Glutamatergic neuron (in vitro differentiated cells): ENCODE measurements around the gene MST1. TPM values are rescaled to one million over a fixed set of nuclear protein-coding genes. Genes with fewer than 3 reads are reported as not detected.

Experiments
- DNase-seq: peaks from one replicate; pipeline ENCODE4 v3.0.0; 2022
- H3K27ac Mint-ChIP-seq: one replicate; pipeline ENCODE4 v1.8.0; 2020; ENCODE audit warnings: mild to moderate bottlenecking, mixed read lengths, inconsistent platforms; ENCODE audit not compliant: unreplicated experiment
- H3K27me3 Mint-ChIP-seq: one replicate; pipeline ENCODE4 v1.8.0; 2020; ENCODE audit warnings: mild to moderate bottlenecking, moderate library complexity, mixed read lengths, inconsistent platforms; ENCODE audit not compliant: unreplicated experiment
- H3K36me3 Mint-ChIP-seq: one replicate; pipeline ENCODE4 v1.8.0; 2020; ENCODE audit warnings: mild to moderate bottlenecking, mixed read lengths, inconsistent platforms; ENCODE audit not compliant: unreplicated experiment
- H3K4me1 Mint-ChIP-seq: one replicate; pipeline ENCODE4 v1.8.0; 2020; ENCODE audit warnings: mild to moderate bottlenecking, low read depth, mixed read lengths, inconsistent platforms; ENCODE audit not compliant: unreplicated experiment
- H3K4me3 Mint-ChIP-seq: one replicate; pipeline ENCODE4 v1.8.0; 2020; ENCODE audit warnings: mild to moderate bottlenecking, mixed read lengths, inconsistent platforms; ENCODE audit not compliant: unreplicated experiment
- H3K9me3 Mint-ChIP-seq: one replicate; pipeline ENCODE4 v1.8.0; 2020; ENCODE audit warnings: mild to moderate bottlenecking, moderate library complexity, mixed read lengths, inconsistent platforms; ENCODE audit not compliant: unreplicated experiment
- total RNA-seq: library from RNA; stranded (reverse); fragmentation: NEBNext Ultra II Directional; extraction: Animal tissue kit (Norgen Biotek cat#: 25700); gene quantifications from one replicate; pipeline ENCODE4 v1.2.1, GENCODE V29; 2021; ENCODE audit not compliant: unreplicated experiment
- TF ChIP-seq, protein P1 (sequence below): fragments of 200-600 bp; sonication (generic); IDR thresholded peaks from one replicate; pipeline ENCODE4 v1.5.0; 2021; ENCODE audit not compliant: partially characterized antibody, unreplicated experiment

The MST1 gene
- total RNA-seq, 1 donor from 2014 or later, result 23.4 TPM

DNA sequence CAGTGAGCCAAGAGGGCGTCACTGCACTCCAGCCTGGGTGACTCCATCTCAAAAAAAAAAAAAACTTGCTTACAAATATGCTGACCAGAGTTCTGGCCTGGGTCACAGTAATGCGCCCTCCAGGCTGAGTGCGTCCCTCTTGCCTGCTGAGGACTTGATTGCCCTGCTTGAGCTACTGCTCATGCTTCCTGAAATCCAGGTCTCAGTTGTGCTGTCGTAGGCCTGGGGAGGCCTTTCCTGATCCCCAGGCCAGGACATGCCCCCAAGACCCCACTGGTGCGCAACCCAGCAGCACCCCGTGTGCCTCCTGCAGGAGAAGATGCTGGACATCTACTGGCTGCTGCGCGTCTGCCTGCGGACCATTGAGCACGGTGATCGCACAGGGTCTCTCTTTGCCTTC lies 22.9 kb upstream of the MST1 start:
- DNase-seq, result no peak
- H3K4me3 Mint-ChIP-seq, result no peak overlapping the region

DNA sequence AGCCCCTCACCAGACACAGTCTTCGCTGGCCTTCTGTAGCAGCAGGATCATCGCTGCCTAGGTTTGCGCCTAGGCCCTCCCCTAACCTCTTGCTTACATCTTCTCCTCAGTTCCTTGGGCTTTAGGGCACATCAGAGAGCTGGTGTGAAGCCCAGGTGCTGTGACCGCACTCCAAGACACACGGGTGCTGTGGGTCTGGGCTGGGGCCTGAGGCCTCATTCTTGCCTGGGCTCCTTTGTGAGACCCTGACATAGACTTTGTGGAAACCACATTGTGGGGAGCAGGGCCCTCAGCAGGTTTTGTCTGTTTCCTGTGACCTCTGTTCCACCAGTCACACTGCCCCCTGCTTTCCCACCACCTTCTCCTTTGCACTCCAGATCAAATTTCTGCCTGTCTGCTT lies 22.2 kb upstream of the MST1 start:
- H3K4me3 Mint-ChIP-seq, result no peak overlapping the region
- DNase-seq, result no peak
- H3K4me1 Mint-ChIP-seq, result peaks cover 20% of the 10 kb centered on the region
- H3K27me3 Mint-ChIP-seq, result peaks cover 15% of the 10 kb centered on the region
- peaks cover 6% of the 10 kb centered on the region for H3K9me3 Mint-ChIP-seq
- TF ChIP-seq, protein P1, sequence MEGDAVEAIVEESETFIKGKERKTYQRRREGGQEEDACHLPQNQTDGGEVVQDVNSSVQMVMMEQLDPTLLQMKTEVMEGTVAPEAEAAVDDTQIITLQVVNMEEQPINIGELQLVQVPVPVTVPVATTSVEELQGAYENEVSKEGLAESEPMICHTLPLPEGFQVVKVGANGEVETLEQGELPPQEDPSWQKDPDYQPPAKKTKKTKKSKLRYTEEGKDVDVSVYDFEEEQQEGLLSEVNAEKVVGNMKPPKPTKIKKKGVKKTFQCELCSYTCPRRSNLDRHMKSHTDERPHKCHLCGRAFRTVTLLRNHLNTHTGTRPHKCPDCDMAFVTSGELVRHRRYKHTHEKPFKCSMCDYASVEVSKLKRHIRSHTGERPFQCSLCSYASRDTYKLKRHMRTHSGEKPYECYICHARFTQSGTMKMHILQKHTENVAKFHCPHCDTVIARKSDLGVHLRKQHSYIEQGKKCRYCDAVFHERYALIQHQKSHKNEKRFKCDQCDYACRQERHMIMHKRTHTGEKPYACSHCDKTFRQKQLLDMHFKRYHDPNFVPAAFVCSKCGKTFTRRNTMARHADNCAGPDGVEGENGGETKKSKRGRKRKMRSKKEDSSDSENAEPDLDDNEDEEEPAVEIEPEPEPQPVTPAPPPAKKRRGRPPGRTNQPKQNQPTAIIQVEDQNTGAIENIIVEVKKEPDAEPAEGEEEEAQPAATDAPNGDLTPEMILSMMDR, result no peak
- H3K36me3 Mint-ChIP-seq, result no peaks in the 10 kb centered on the region
- peak overlapping the region; percentile 11 for H3K27ac Mint-ChIP-seq

More for the DNA sequence above, 22.9 kb upstream of the MST1 start:
- Mint-ChIP-seq H3K4me1 (peaks cover 13% of the 10 kb centered on the region), H3K9me3 (peaks cover 5% of the 10 kb centered on the region), H3K27ac (no peak overlapping the region), H3K36me3 (no peaks in the 10 kb centered on the region), H3K27me3 (peaks cover 13% of the 10 kb centered on the region)
- TF ChIP-seq, protein P1, result no peak

DNA sequence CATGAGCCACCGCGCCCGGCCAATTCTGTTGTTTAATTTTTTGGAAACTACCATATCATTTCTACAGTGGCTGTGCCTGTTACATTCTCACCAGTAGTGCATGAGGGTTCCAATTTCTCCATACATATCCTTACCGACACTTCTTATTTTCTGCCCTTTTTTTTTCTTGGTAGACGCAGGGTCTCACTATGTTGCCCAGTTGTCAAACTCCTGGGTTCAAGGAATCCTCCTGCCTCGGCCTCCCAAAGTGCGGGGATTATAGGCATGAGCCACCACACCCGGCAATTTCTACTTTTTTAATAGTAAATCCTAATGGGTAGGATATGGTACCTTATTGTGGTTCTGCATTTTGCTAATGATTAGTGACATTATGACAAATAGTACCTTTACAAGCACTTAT lies 20.6 kb upstream of the MST1 start:
- DNase-seq, result no peak
- H3K36me3 Mint-ChIP-seq, result no peaks in the 10 kb centered on the region
- H3K4me1 Mint-ChIP-seq, result peaks cover 20% of the 10 kb centered on the region
- TF ChIP-seq, protein P1, result no peak
- no peak overlapping the region for H3K4me3 Mint-ChIP-seq
- H3K9me3 Mint-ChIP-seq, result peaks cover 6% of the 10 kb centered on the region
- H3K27ac Mint-ChIP-seq, result peak overlapping the region; percentile 6
- H3K27me3 Mint-ChIP-seq, result peaks cover 15% of the 10 kb centered on the region

DNA sequence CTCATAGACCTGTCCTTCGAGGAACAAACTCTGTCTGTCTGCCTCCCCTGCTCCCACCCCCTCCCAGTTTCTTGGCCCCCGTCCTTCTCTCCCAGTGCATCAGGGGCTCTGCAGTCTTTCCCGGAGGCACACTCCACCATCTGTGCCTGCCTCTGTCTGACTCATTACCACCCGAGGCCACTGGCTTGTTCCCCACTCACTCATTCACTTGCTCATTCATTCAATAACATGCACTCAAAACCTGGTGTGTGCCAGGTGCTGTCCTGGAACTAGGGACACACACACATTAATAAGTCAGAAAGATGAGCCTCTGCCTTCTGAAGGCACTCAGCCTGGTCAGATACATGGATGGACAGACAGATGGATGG lies 17.8 kb upstream of the MST1 start:
- TF ChIP-seq, protein P1, result no peak
- no peaks in the 10 kb centered on the region for H3K36me3 Mint-ChIP-seq
- H3K4me1 Mint-ChIP-seq, result peaks cover 18% of the 10 kb centered on the region
- peak overlapping the region; percentile 41 for H3K4me3 Mint-ChIP-seq
- peaks cover 18% of the 10 kb centered on the region for H3K27me3 Mint-ChIP-seq
- peaks cover 5% of the 10 kb centered on the region for H3K9me3 Mint-ChIP-seq
- DNase-seq, result no peak
- peak overlapping the region; percentile 46 for H3K27ac Mint-ChIP-seq

DNA sequence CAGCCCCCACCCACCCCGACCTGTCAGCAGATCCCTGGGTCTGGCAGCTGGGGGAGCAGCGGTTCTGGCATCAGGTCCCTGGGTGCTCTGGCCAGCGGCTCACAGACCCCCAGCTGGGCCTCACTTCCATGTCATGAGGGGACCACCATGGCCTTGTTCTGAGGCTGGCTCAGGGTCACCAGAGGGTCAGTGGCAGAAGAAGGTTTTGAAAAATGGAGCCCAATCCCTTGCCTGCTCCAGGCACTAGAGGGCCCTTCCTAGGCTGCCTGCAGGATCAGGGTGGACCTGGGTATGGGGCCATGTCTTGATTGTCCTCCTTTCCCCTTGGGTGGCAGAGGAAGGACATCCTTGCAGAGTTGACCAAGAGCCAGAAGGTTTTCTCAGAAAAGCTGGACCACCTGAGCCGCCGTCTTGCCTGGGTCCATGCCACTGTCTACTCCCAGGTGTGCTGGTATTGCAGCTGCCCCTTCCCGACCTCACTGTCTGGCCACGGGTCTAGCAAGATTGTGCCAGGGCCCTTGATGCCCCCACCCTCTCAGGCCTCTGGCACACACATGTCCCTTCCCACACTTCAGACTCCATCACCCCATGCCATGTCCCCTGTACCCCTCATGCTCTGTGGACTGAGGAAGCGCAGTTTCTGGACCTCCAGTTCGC lies 17.3 kb upstream of the MST1 start:
- H3K27me3 Mint-ChIP-seq, result peaks cover 15% of the 10 kb centered on the region
- DNase-seq, result no peak
- H3K4me3 Mint-ChIP-seq, result peak overlapping the region; percentile 41
- H3K36me3 Mint-ChIP-seq, result no peaks in the 10 kb centered on the region
- peak overlapping the region; percentile 46 for H3K27ac Mint-ChIP-seq
- TF ChIP-seq, protein P1, result no peak
- H3K4me1 Mint-ChIP-seq, result peaks cover 18% of the 10 kb centered on the region
- peaks cover 2% of the 10 kb centered on the region for H3K9me3 Mint-ChIP-seq
